Measurements from ENCODE around the gene NAV2. TPM values are rescaled to one million over a fixed set of nuclear protein-coding genes. Genes with fewer than 3 reads are reported as not detected.
A peak's percentile ranks its signal among the peaks of the same experiment; 100 is the strongest.

Gene NAV2
- polyA plus RNA-seq, 12 donors = 36.2 to 80.2 (median 61.4) TPM

- no peak for DNase-seq
Observed at GRCh38 chr11:19713196-19714021, 772 bp downstream of the NAV2 start.

- no peak for DNase-seq
Observed at GRCh38 chr11:19714022-19714386, 1.4 kb downstream of the NAV2 start.

- no peak for DNase-seq
Observed at GRCh38 chr11:19714387-19715363, 2.0 kb downstream of the NAV2 start.

GRCh38 chr11:19715373-19715772 is 2.7 kb downstream of the NAV2 start:
- DNase-seq = no peak

GRCh38 chr11:19718051-19718450 is 5.4 kb downstream of the NAV2 start:
- DNase-seq = no peak

GRCh38 chr11:19718951-19719350 is 6.3 kb downstream of the NAV2 start:
- DNase-seq = no peak

- no peak for DNase-seq
Observed at GRCh38 chr11:19719960-19720359, 7.3 kb downstream of the NAV2 start.

GRCh38 chr11:19721176-19721575 is 8.5 kb downstream of the NAV2 start:
- no peak for DNase-seq

- no peak for DNase-seq
Observed at GRCh38 chr11:19722702-19723101, 10.1 kb downstream of the NAV2 start.

- no peak for DNase-seq
Observed at GRCh38 chr11:19723572-19724342, 11.1 kb downstream of the NAV2 start.

GRCh38 chr11:19724765-19725164 is 12.1 kb downstream of the NAV2 start:
- DNase-seq = no peak

GRCh38 chr11:19725379-19726079 is 12.9 kb downstream of the NAV2 start:
- no peak for DNase-seq

GRCh38 chr11:19727246-19727645 is 14.6 kb downstream of the NAV2 start:
- DNase-seq = no peak

- DNase-seq = no peak
Observed at GRCh38 chr11:19728436-19728835, 15.8 kb downstream of the NAV2 start.

- no peak for DNase-seq
Observed at GRCh38 chr11:19729141-19729540, 16.5 kb downstream of the NAV2 start.

GRCh38 chr11:19730373-19730772 is 17.7 kb downstream of the NAV2 start:
- peak; percentile 29 for DNase-seq

- DNase-seq = no peak
Observed at GRCh38 chr11:19734171-19734570, 21.5 kb downstream of the NAV2 start.

- DNase-seq = no peak
Observed at GRCh38 chr11:19735157-19735908, 22.7 kb downstream of the NAV2 start.

GRCh38 chr11:19735909-19736498 is 23.4 kb downstream of the NAV2 start:
- DNase-seq = no peak

- DNase-seq = no peak
Observed at GRCh38 chr11:19736831-19737230, 24.2 kb downstream of the NAV2 start.
